Fibroblast of the aortic adventitia (primary cell): Measurements from ENCODE around the gene LHFPL2. TPM values are rescaled to one million over a fixed set of nuclear protein-coding genes. Genes with fewer than 3 reads are reported as not detected.
A peak's percentile ranks its signal among the peaks of the same experiment; 100 is the strongest.

Source experiments
- DNase-seq: peaks from one replicate; pipeline ENCODE4 v3.0.0-alpha.2; 2010; ENCODE audit warnings: low read depth
- H3K4me3 ChIP-seq: 2 replicates; pipeline ENCODE4 v1.5.1; 2011; ENCODE audit warnings: low read depth, mild to moderate bottlenecking, control low read depth, low read length, moderate library complexity
- total RNA-seq: library from RNA; depleted of rRNA; stranded (reverse); fragments of >200 nt; gene quantifications from 2 replicates; pipeline ENCODE4 v1.2.3, GENCODE V29; 2012; ENCODE audit warnings: low replicate concordance
- TF ChIP-seq, protein P1 (sequence below): IDR thresholded peaks from 2 replicates; pipeline ENCODE4 v1.5.1; 2011; ENCODE audit warnings: mild to moderate bottlenecking, low read length, control low read depth, inconsistent platforms; ENCODE audit not compliant: insufficient read depth

Gene LHFPL2
- total RNA-seq, 1 donor: 81.2 TPM

DNA sequence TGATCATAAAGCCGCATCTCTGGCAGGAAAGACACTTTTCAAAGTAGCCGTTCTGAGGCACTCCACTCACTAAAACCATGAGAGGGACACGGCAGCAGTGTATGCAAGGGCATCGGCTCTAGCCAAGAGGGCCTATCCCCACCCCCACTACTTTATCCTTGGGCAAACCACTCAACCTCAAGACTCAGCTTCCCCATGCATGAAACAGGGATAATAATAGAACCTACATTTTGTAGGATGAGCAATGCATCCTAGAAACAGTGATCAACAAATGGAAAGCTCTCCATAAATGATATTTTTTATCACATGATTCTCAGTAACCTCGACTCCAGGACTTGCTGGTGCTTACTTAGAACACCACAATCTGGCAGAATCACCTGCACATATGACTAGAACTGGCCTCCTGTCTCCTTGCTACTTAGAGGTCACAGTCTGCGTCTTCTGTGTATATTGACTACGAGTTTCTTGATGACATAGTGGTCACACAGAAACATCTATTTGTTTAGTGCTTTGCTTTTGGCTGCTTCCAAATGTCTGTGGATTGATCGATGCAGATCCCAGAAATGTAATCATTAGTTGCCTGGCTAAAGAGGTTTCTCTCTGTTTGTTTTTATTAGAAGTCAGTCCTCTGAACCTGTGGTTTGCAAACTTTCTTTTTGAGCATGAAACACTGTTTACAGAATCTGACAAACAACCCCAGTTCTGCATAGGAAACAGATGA, 102.1 kb downstream of the LHFPL2 start:
- TF ChIP-seq, protein P1, sequence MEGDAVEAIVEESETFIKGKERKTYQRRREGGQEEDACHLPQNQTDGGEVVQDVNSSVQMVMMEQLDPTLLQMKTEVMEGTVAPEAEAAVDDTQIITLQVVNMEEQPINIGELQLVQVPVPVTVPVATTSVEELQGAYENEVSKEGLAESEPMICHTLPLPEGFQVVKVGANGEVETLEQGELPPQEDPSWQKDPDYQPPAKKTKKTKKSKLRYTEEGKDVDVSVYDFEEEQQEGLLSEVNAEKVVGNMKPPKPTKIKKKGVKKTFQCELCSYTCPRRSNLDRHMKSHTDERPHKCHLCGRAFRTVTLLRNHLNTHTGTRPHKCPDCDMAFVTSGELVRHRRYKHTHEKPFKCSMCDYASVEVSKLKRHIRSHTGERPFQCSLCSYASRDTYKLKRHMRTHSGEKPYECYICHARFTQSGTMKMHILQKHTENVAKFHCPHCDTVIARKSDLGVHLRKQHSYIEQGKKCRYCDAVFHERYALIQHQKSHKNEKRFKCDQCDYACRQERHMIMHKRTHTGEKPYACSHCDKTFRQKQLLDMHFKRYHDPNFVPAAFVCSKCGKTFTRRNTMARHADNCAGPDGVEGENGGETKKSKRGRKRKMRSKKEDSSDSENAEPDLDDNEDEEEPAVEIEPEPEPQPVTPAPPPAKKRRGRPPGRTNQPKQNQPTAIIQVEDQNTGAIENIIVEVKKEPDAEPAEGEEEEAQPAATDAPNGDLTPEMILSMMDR: no peak
- no peak overlapping the region for H3K4me3 ChIP-seq
- DNase-seq: no peak

DNA sequence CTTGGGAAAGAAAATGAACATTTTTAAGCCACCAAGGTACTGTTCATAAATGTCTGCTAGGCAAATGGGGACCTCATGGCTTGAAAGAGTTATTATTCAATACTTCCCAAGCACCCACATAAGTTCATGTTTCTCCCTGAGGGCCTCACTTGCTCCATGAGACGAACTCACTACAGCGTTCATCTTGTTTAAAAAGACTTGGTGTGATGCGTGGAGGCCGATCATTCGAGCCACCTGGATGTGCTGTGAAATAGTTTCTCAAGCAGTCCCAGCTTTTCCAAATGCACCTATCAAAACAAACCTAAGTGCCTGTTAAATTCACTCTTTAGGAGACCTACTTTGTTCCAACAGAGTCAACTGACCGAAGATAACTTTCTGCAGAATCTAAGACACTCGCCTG, 103.2 kb downstream of the LHFPL2 start:
- H3K4me3 ChIP-seq: no peak overlapping the region
- no peak for DNase-seq
- TF ChIP-seq, protein P1: no peak

DNA sequence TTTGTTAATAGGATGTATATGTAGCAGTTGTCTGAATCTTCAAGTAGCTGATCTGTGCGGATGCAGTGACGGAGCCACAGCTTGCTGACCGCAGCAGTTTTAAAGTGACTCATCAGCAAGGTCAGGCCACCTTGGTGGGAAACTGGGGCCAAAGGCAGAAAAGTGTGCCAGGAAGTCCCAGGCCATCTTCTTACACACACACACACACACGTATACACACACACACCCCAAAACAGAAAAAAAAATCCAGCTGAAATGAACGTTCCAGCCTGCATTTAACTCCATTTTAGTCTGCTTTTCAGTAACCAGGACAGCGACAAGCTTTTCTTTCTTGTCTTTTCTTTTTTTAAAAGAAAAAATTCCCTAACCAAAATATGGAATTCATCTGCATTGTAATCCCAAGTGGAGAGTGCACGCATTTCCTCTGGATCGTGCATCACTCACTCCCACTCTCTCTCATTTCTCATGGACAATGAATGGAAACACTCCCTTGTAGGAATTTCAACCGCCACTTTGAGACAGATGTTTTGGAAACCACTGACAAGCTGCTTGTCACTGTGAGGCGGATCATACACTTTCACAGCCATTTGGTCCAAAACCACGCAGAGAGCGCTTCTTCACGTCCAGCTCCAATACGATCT, 103.9 kb downstream of the LHFPL2 start:
- no peak overlapping the region for H3K4me3 ChIP-seq
- DNase-seq: peak; percentile 63
- TF ChIP-seq, protein P1: no peak

DNA sequence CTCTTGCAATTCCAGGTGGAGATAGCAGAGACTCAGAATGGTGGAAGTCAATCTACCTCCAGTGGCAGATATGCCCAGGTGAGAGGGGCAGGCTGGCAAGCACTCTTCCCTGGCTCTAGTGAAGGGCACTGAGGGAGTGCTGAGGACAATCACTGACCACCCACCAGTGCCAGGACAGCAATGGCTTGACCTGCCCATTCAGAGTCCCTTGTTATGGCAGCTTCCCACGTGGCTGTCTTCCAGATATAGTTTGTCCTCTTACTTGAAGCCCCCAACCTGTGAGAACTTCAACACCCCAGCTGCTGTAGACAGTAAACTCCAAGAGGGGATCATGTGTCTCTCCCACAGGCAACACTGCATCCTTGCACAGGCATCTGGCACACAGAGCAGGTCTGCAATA, 104.7 kb downstream of the LHFPL2 start:
- no peak for DNase-seq
- TF ChIP-seq, protein P1: no peak
- H3K4me3 ChIP-seq: no peak overlapping the region

DNA sequence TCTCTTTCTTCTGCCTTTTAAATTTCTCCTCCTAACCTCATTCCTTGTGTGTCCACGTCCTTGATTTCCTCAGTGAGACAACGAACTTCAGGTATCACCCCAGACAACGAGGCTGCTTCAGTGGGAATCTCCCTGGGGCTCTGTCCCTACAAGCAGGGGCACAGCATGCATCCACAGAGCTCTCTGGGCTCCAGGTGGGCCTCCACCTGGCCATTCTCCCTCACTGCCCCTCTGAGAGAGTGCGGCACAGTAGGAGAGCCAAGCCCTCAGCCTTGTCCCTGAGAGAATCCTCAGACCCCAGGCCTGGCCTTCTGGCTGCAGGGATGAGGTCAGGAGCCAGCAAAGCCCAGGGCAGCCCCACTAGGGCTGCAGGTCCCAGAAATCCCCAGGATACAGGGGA, 105.3 kb downstream of the LHFPL2 start:
- TF ChIP-seq, protein P1: no peak
- H3K4me3 ChIP-seq: no peak overlapping the region
- no peak for DNase-seq

DNA sequence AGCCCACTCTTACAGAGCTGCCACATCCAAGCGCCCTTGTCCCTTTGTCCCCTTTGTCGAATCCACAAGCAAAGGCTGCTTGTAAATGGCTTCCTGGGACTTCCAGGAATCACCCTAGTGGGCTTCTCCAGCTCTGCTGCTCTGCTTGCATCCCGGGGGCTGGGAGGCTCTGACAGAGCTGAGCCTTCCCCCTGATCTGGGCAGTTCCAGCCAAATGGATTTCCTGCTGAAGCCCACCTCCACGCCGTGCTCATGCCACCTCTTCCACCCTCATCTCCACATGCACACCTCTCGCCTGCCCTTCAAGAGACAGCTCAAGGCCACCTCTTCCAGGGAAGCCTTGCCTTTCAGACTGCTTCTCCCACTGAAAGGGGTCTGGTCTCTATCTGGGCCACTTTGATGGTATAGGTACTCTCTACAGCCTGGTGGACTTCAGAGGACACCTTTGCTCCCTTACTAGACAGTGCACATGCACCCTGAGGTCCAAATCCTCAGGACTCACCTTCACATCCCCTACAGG, 106.2 kb downstream of the LHFPL2 start:
- DNase-seq: no peak
- no peak overlapping the region for H3K4me3 ChIP-seq
- TF ChIP-seq, protein P1: no peak
